ENCODE measurements around the gene OR6C2.
"Not testable (repeated sequence)": the region's sequence is repeated elsewhere in the genome, so short reads cannot be mapped to it uniquely, and the experiment has no call there.

Gene OR6C2

DNA sequence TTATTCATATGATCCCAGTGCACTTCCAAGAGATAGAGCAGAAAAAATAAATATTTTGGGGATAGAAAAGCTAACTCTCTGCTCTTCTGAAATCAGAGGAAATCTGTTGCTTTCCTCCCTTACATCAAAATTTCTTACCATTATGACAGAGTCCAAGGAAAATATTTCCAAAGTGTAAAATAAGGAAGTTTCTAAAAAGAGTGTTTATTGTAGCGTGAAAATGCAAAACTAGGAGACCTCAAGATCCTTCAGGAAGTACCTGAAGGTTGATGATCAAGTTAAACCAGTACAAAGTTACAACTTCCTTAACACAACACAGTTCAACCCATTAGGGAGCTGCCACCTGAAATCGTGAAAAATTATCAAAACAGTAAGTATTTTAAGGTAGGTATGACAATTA lies at the start of gene OR6C2:
TSS of gene OR6C2 (plus strand) at position 301 of the 400 bp plus-strand sequence. CDS start 8,138 bp downstream, outside the sequence.
- no peak for DNase-seq

DNA sequence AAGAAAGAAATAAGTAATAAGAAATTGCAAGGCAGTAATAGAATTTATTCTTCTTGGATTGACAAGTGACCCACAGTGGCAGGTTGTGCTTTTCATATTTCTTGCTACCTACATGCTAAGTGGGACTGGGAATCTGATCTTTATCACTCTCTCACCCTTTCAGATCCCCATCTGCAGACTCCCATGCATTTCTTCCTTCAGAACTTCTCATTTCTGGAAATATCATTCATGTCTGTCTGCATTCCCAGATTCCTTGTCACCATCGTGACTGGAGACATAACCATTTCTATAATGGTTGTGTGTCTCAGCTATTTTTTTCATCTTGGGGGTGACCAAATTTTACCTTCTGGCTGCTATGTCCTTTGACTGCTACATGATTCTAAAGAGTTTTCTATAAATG lies 47.5 kb upstream of the OR6C2 start:
- no peak for DNase-seq

DNA sequence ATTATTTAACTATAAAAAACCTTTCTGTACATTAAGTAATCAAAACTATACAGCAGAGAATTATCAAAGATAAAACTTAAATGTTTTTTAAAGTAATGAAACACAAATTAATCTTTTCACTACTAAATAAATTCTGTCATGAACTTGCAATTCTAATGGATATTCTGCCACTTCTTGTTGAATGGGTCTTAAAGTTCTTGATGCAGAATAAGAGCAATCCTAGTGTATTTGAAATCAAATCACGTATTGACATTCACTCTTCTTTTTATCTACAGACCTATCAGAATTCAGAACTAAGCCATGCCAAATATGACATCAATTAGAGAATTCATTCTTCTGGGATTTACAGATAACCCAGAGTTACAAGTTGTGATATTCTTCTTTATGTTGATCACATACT lies 43.6 kb upstream of the OR6C2 start, which contains the start of gene OR6C65:
TSS of gene OR6C65 (plus strand) at position 301 of the 400 bp plus-strand sequence. CDS start at position 301, 0 bp downstream.
- DNase-seq = no peak

DNA sequence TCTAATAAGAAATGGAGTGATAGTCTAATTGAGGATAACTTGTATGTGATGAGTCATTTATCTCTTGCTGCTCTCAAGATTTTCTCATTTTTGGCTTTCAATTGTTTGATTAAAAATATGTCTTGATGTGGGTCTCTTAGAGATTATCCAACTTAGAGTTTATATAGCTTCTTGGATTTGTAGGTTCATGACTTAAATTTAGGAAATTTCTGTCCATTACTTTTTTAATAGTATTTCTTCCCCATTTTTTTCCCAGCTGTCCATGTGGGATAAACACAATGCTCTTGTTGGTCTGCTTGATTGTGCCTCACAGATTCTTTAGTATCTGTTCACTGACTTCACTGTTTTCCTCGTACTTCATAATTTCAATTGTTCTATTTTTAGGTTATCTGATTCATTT lies 36.0 kb upstream of the OR6C2 start:
- DNase-seq = no peak

DNA sequence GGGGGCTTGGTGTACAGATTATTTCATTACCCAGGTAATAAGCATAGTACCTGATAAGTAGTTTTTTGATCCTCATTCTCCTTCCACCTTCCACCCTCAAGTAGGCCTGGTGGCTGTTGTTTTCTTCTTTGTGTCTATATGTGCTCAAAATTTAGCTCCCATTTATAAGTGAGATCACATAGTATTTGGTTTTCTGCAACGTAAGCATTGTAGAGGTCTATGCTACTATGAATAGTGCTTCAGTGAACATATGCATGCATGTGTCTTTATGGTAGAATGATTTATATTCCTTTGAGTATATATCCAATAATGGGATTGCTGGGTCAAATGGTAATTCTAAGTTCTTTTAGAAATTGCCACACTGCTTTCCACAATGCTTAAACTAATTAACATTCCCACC lies 34.7 kb upstream of the OR6C2 start:
- not testable (repeated sequence) for DNase-seq

GRCh38 chr12:55412138-55412537 lies 31.7 kb upstream of the OR6C2 start:
- DNase-seq = not testable (repeated sequence)

GRCh38 chr12:55413498-55414388 lies 30.1 kb upstream of the OR6C2 start:
- DNase-seq = not testable (repeated sequence)

- not testable (repeated sequence) for DNase-seq
These were observed 29.5 kb upstream of the OR6C2 start for GRCh38 chr12:55414396-55414823.

- DNase-seq = not testable (repeated sequence)
These were observed 29.0 kb upstream of the OR6C2 start for GRCh38 chr12:55414889-55415288.

- no peak for DNase-seq
These were observed 26.9 kb upstream of the OR6C2 start for GRCh38 chr12:55416961-55417360.

- no peak for DNase-seq
These were observed 23.4 kb upstream of the OR6C2 start for GRCh38 chr12:55420307-55420962.

- DNase-seq = no peak
These were observed 17.9 kb upstream of the OR6C2 start, which contains the start of gene OR6C76 for GRCh38 chr12:55425954-55426353. Gene OR6C76 (plus strand): TSS chr12:55426254. CDS start chr12:55426254, 0 bp downstream.

DNA sequence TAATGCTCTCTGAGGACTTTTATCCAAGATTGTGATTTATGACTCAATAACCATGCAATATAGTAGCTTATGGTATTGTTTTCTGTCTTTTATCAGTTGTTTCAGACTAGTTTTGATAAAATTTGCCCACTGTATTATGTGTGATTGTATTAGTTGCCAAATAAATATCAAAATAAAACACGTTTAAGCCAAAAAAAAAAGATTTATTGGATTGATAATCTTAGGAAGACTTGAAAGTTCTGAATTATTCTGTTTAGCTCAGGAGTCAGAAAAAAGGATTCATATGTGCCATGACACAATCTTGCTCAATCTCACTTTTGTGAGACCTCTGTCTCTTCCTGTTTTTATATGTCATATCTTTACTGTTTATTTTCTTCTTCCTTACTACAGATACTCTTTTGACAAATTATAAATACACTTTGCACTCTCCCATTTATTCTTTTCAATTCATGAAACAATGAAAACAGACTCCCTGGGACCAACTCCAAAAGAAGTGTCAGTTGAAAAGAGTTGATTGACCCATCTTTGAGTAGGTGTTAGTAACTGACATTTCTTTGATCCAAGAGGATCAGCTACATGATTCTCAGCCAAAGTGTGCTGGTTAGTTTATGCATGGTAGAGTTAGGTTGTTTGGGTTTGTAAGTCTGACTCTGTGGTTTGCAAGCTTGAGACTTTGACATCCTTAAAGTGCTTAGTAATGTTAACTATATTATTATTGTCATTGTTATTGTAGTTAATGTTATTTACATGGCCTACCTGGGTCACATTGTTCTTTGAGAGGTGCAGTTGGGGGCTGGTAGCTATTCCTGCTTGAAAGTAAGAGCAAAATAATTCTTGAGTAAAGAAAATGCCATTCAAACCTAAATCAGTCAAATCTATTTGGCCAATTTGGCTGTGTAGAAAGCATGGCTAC lies 15.3 kb upstream of the OR6C2 start:
- DNase-seq = no peak

GRCh38 chr12:55441233-55441632 lies 2.6 kb upstream of the OR6C2 start:
- DNase-seq = not testable (repeated sequence)

GRCh38 chr12:55445357-55445756 lies 1.5 kb downstream of the OR6C2 start:
- DNase-seq = no peak

DNA sequence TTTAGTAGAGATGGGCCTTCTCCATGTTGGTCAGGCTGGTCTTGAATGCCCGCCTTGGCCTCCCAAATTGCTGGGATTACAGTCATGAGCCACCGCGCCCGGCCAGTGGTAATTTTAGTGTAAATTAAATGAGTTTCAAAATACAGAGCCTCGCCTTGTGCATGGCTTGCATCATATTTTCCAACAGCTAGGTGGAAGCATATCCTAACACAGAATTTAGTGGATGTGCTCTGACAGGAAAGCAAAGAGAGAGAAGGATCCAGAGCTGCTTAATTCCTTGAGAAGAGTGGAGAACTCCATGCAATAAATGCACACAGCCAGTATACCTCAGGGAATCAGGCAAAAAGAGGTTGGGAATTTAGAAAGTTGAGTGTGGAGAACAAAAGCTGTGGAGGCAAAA lies 2.5 kb downstream of the OR6C2 start:
- DNase-seq = no peak

GRCh38 chr12:55448825-55449224 lies 4.9 kb downstream of the OR6C2 start:
- no peak for DNase-seq

- DNase-seq = not testable (repeated sequence)
These were observed 21.1 kb downstream of the OR6C2 start for GRCh38 chr12:55464926-55465325.

DNA sequence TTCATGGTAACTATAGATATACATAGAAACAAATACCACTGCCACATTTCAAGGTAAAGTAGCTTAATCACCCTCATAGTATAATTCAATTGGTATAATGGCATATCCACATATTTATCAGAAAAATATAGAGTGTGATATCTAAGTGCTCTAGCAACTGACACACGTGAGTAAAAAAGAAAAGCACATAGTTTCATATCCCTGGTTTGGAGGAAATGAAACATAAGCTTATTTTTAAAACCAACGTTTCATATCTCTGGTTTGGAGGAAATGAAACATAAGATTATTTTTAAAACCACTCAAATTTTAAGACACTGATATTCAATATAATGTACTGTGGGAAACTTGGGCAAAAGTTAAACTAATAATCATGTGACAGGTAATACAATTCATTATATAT lies 24.0 kb downstream of the OR6C2 start:
- no peak for DNase-seq

DNA sequence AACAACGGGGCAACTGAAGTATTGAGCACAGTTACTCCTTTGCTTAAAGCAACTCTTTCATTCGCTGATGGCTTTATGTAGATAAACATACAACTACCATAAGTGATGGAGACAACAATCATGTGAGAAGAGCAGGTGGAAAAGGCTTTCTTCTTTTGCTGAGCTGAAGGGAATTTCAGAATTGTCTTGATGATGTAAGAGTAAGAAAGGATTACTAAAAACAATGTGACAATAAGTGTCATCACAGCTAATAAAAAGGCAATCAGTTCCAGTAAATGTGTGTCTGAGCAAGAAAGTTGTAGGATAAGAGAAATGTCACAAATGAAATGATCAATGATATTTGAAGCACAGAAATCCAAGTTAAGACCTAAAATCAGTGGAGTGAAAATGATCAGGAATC lies 25.4 kb downstream of the OR6C2 start:
- no peak for DNase-seq

GRCh38 chr12:55470088-55470829 lies 26.4 kb downstream of the OR6C2 start, which contains the start of gene OR6C70:
Gene OR6C70 (minus strand): TSS chr12:55470138. CDS start chr12:55470138, 0 bp downstream.
- no peak for DNase-seq

DNA sequence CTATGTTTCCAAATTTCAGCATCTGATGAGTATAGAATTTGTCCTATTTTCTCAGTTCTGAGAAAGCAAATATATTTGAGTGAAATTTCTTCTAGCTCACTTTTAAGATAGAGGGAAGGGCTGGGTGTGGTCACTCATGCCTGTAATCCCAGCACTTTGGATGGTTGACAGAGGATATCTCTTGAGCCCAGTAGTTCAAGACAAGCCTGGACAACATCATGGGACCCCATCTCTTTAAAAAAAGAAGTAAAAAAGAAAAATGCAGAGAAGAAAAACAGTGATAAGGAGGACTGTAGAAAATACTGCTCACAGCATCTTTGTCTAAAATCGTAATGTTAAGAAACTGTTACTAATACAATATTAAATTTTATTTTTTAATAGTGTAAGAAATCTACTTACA lies 28.4 kb downstream of the OR6C2 start:
- DNase-seq = no peak
